ENCODE measurements around the gene MIF.
"Not testable (repeated sequence)": the region's sequence is repeated elsewhere in the genome, so short reads cannot be mapped to it uniquely, and the experiment has no call there.

Gene MIF

GRCh38 chr22:23925020-23925606, 30.9 kb downstream of the MIF start:
- CTCF ChIA-PET, result no interaction called here
- DNase-seq (ENCODE audit: extremely low spot score), result no peak
- no peak for TF ChIP-seq CTCF (IDR thresholded peaks at IDR 0.05; ENCODE audit: control extremely low read depth, extremely low read depth, low read depth, missing control alignments)
- POLR2A ChIA-PET, result interaction anchor here (0.7 kb wide), 1 partner anchor 266 kb away, joined by 3 read pairs; no protein-coding TSS in a partner anchor

GRCh38 chr22:23926561-23926960, 32.4 kb downstream of the MIF start:
- ChIA-PET POLR2A (no interaction called here), CTCF (interaction anchor here (0.9 kb wide), 1 partner anchor 9 kb away, joined by 3 read pairs; no protein-coding TSS in a partner anchor)
- no peak for DNase-seq (ENCODE audit: extremely low spot score)
- no peak for TF ChIP-seq CTCF (IDR thresholded peaks at IDR 0.05; ENCODE audit: control extremely low read depth, extremely low read depth, low read depth, missing control alignments)

GRCh38 chr22:23938328-23939016, 44.3 kb downstream of the MIF start:
- POLR2A ChIA-PET, result no interaction called here
- CTCF ChIA-PET, result interaction anchor here (0.7 to 1.0 kb wide), 2 partner anchors 77 to 81 kb away, joined by 3 read pairs; partner anchors contain the start of gene SLC2A11
- TF ChIP-seq CTCF (IDR thresholded peaks at IDR 0.05; ENCODE audit: control extremely low read depth, extremely low read depth, low read depth, missing control alignments), result no peak
- no peak for DNase-seq (ENCODE audit: extremely low spot score)

GRCh38 chr22:23939017-23939357, 44.8 kb downstream of the MIF start:
- CTCF ChIA-PET, result interaction anchor here (0.7 to 1.0 kb wide), 2 partner anchors 77 to 81 kb away, joined by 3 read pairs; partner anchors contain the start of gene SLC2A11
- POLR2A ChIA-PET, result no interaction called here
- no peak for TF ChIP-seq CTCF (IDR thresholded peaks at IDR 0.05; ENCODE audit: control extremely low read depth, extremely low read depth, low read depth, missing control alignments)
- DNase-seq (ENCODE audit: extremely low spot score), result no peak

- POLR2A ChIA-PET; DNase-seq (ENCODE audit: extremely low spot score); CTCF ChIA-PET: not testable (repeated sequence)
Observed at GRCh38 chr22:23940166-23940565, 46.0 kb downstream of the MIF start.

Measured in GM10248 (cell line).